ENCODE data around the gene MAGI2. TPM values are rescaled to one million over a fixed set of nuclear protein-coding genes. Genes with fewer than 3 reads are reported as not detected.
A peak's percentile ranks its signal among the peaks of the same experiment; 100 is the strongest.

The MAGI2 gene
- total and polyA plus RNA-seq, 2 donors from 2014 or later = 4.4 to 9.0 TPM

DNA sequence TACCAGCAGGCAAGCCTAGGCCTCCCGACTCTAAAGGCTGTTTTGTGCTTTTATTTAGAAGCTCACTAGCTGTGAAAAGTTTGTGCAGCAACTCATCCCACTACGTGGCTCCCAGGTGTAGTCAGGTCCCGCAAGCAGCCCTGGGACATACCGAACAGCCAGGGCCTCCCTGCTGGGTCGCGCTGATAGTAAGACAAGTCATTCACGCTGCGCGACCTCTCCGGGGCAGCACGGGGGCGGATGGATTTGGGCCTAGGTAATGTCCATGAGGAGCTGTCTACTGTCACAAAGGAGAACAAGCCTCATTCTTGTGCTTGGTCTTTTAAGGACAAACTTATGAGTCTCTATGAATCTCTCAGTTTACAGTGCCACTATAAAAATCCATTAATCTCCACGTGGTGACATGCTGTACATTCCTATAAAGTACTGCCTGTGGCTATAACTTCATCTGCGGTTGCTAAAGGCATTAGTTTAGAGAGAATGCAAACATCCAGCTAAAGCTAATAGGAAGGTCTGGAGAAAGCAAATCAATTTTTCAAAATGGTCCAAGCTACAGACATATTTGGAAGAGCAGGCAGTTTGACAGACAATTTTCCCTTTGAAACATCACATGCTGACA lies 1108.1 kb downstream of the MAGI2 start:
- H3K27ac ChIP-seq (ENCODE audit: low read depth in 2 of 2, low read length in 2 of 2) = no peak overlapping the region
- no peaks in the 10 kb centered on the region for H3K4me1 ChIP-seq (ENCODE audit: control insufficient read depth in 2 of 3, insufficient read depth in 2 of 3, low read depth in 1 of 3, low read length in 3 of 3)
- intact Hi-C loops (cut with DNase I) = no loop called here
- H3K27me3 ChIP-seq (ENCODE audit: control insufficient read depth, insufficient read depth, low read length) = no peaks in the 10 kb centered on the region
- TF ChIP-seq, protein P1, sequence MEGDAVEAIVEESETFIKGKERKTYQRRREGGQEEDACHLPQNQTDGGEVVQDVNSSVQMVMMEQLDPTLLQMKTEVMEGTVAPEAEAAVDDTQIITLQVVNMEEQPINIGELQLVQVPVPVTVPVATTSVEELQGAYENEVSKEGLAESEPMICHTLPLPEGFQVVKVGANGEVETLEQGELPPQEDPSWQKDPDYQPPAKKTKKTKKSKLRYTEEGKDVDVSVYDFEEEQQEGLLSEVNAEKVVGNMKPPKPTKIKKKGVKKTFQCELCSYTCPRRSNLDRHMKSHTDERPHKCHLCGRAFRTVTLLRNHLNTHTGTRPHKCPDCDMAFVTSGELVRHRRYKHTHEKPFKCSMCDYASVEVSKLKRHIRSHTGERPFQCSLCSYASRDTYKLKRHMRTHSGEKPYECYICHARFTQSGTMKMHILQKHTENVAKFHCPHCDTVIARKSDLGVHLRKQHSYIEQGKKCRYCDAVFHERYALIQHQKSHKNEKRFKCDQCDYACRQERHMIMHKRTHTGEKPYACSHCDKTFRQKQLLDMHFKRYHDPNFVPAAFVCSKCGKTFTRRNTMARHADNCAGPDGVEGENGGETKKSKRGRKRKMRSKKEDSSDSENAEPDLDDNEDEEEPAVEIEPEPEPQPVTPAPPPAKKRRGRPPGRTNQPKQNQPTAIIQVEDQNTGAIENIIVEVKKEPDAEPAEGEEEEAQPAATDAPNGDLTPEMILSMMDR (IDR thresholded peaks at IDR 0.05; ENCODE audit: borderline replicate concordance, extremely low read depth, insufficient read depth) = no peak
- peak in 1 of 5 donors; percentile 61 for DNase-seq
- H3K9ac ChIP-seq (ENCODE audit: low read length in 3 of 3) = no peak overlapping the region
- no peak overlapping the region for H3K4me3 ChIP-seq (ENCODE audit: low read length in 3 of 3)
- no peaks in the 10 kb centered on the region for H3K36me3 ChIP-seq (ENCODE audit: control insufficient read depth in 2 of 3, insufficient read depth in 3 of 3, low read length in 3 of 3)
- H3K9me3 ChIP-seq (ENCODE audit: control insufficient read depth in 2 of 3, insufficient read depth in 1 of 3, low read length in 3 of 3) = no peaks in the 10 kb centered on the region
- no peak for FAIRE-seq

DNA sequence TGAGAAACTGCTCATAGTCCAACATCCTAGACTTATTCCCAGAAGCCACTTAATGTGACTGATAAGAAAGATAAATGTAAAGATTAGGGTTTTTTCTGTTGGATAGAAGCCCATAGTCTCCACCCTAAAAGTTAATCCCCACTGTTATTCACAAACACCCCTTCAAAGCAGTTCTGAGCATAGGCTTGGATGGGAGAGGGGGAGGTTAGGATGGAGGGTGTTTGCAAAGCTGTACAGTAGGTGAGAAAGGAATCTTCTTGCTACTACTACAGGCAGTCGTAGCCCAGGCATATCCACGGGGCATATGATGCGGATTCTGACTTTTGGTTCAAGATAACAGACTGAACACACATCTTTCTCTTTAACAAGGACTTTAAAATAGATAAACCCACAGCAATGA lies 1119.0 kb downstream of the MAGI2 start:
- no peak for FAIRE-seq

DNA sequence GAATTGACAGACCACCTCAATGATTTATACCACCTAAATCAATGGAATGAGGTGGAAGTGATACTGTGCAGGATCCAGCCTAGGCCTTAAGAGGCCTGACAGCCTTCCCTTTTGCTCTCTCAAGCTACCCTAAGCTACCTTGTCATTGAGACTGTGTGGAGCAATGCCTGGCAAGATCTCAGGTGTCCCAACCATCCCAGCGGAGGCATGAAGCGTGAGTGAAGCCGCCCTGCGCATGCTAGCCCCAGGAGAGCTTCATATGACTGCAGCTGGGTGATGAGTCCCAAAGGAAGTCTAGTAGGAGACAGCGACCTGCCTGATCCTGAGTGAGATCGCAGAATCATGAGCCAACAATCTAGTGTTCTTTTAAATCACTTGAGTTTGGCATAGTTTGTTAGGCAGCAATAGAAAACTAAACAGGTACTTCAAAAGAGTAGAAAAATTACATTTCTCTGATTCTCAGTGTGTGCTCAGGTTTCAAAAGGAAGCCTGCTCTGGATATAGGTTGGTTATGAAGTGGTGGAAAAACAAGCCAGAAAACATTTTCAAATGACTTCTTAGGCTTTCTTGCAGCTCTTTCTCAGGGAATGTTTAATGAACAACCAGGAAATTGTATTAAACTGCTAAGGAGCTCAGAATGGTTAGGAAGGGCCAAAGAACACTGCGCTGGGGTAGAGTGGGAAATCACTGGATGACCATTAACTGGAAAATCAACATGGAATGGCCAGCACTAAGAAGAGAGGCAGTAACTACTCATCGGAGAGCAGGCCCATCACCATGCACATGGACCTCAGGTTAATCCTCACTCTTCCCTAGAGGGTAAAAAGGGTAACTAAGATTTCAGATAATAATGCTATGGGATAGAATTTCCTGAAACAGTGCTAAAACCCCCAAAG lies 1119.7 kb downstream of the MAGI2 start:
- intact Hi-C loops (cut with DNase I) = no loop called here

More for the DNA sequence above, 1119.0 kb downstream of the MAGI2 start:
- no peaks in the 10 kb centered on the region for H3K36me3 ChIP-seq (ENCODE audit: control insufficient read depth in 2 of 3, insufficient read depth in 3 of 3, low read length in 3 of 3)
- no peak for DNase-seq
- no peak overlapping the region for H3K4me3 ChIP-seq (ENCODE audit: low read length in 3 of 3)
- no peaks in the 10 kb centered on the region for H3K27me3 ChIP-seq (ENCODE audit: control insufficient read depth, insufficient read depth, low read length)
- intact Hi-C loops (cut with DNase I) = no loop called here
- H3K9me3 ChIP-seq (ENCODE audit: control insufficient read depth in 2 of 3, insufficient read depth in 1 of 3, low read length in 3 of 3) = no peaks in the 10 kb centered on the region
- TF ChIP-seq, protein P1 (IDR thresholded peaks at IDR 0.05; ENCODE audit: borderline replicate concordance, extremely low read depth, insufficient read depth) = no peak
- no peak overlapping the region for H3K27ac ChIP-seq (ENCODE audit: low read depth in 2 of 2, low read length in 2 of 2)
- peaks cover 0 to 13% (median 4%) of the 10 kb centered on the region in 3 donors for H3K4me1 ChIP-seq (ENCODE audit: control insufficient read depth in 2 of 3, insufficient read depth in 2 of 3, low read depth in 1 of 3, low read length in 3 of 3)
- H3K9ac ChIP-seq (ENCODE audit: low read length in 3 of 3) = no peak overlapping the region

More for the DNA sequence above, 1119.7 kb downstream of the MAGI2 start:
- H3K9ac ChIP-seq (ENCODE audit: low read length in 3 of 3) = no peak overlapping the region
- no peak for FAIRE-seq
- no peaks in the 10 kb centered on the region for H3K36me3 ChIP-seq (ENCODE audit: control insufficient read depth in 2 of 3, insufficient read depth in 3 of 3, low read length in 3 of 3)
- H3K27ac ChIP-seq (ENCODE audit: low read depth in 2 of 2, low read length in 2 of 2) = peak overlapping the region in 1 of 2 donors; percentile 44
- DNase-seq = peak in 2 of 5 donors; percentile 19 to 23
- TF ChIP-seq, protein P1 (IDR thresholded peaks at IDR 0.05; ENCODE audit: borderline replicate concordance, extremely low read depth, insufficient read depth) = no peak
- H3K27me3 ChIP-seq (ENCODE audit: control insufficient read depth, insufficient read depth, low read length) = no peaks in the 10 kb centered on the region
- no peaks in the 10 kb centered on the region for H3K9me3 ChIP-seq (ENCODE audit: control insufficient read depth in 2 of 3, insufficient read depth in 1 of 3, low read length in 3 of 3)
- peaks cover 0 to 13% (median 4%) of the 10 kb centered on the region in 3 donors for H3K4me1 ChIP-seq (ENCODE audit: control insufficient read depth in 2 of 3, insufficient read depth in 2 of 3, low read depth in 1 of 3, low read length in 3 of 3)
- H3K4me3 ChIP-seq (ENCODE audit: low read length in 3 of 3) = peak overlapping the region in 1 of 3 donors; percentile 11
